CD4-positive, alpha-beta memory T cell (primary cell): Measurements from ENCODE around the gene CSPG4. TPM values are rescaled to one million over a fixed set of nuclear protein-coding genes. Genes with fewer than 3 reads are reported as not detected.

ENCODE experiments used
- polyA plus RNA-seq, 2 donors: library from polyadenylated mRNA; unstranded; fragments of 300-500 nt; fragmentation: Illumina TruSeq; gene quantifications; one replicate each; pipeline ENCODE4 v1.2.3, GENCODE V29; 2021
- total RNA-seq, 2 experiments: library from RNA; stranded (reverse); gene quantifications; one replicate each; pipeline ENCODE4 v1.2.3, GENCODE V29; 2021

The CSPG4 gene
- total and polyA plus RNA-seq, 4 experiments from 2014 or later, result not detected

Other genes starting within 250 kb of the CSPG4 start
- gene PTPN9, start 133.5 kb downstream of the CSPG4 start, total RNA-seq, result 10 to 100 TPM; 15.9 to 16.6 TPM
- 10 to 100 TPM; 26.5 to 31.7 TPM for gene PTPN9, start 133.5 kb downstream of the CSPG4 start, polyA plus RNA-seq
- 10 to 100 TPM; 21.0 to 23.5 TPM for gene SNUPN, start 87.1 kb downstream of the CSPG4 start, total RNA-seq
- 10 to 100 TPM; 25.2 to 35.2 TPM for gene SNUPN, start 87.1 kb downstream of the CSPG4 start, polyA plus RNA-seq
- 10 to 100 TPM; 85.5 to 96.9 TPM for gene IMP3, start 72.6 kb downstream of the CSPG4 start, total RNA-seq
- gene IMP3, start 72.6 kb downstream of the CSPG4 start, polyA plus RNA-seq, result 100 to 1,000 TPM; 191 to 211 TPM
- gene SNX33, start 64.9 kb downstream of the CSPG4 start, total RNA-seq, result 1 to 10 TPM; 3.5 to 3.8 TPM
- 1 to 10 TPM in 1 of 2 donors, under 1 TPM in 1; 0.33 to 1.6 TPM for gene SNX33, start 64.9 kb downstream of the CSPG4 start, polyA plus RNA-seq
- gene UBE2Q2, start 130.6 kb upstream of the CSPG4 start, total RNA-seq, result 10 to 100 TPM; 38.0 to 42.9 TPM
- gene UBE2Q2, start 130.6 kb upstream of the CSPG4 start, polyA plus RNA-seq, result 10 to 100 TPM; 58.9 to 67.1 TPM
- gene FBXO22, start 191.0 kb upstream of the CSPG4 start, total RNA-seq, result 10 to 100 TPM; 29.7 to 30.1 TPM
- 10 to 100 TPM; 13.8 to 18.4 TPM for gene FBXO22, start 191.0 kb upstream of the CSPG4 start, polyA plus RNA-seq